ENCODE results near the gene GLMP.

DNA sequence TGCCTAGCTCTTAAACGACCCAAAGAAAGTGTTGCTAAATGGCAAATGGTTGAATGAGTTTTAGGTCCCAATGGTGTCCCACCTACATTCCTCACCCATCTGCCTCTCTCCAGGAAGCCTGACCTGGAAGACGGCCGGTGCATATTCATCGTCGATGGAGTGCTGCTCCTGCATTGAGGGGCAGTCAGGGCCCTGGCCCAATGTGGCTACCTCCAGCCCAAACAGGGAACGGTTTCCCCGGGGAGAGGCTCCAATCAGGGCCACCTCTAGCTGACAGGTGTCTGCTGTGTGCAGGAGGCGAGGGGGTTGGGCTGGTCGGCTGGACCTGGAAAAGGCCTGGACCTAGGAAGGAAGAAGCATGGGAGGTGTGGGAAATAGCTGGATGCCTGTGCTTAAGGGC is 1.6 kb downstream of the GLMP start:
- no peak for TF ChIP-seq POLR2A (IDR thresholded peaks at IDR 0.05; ENCODE audit: low read length)
- TF ChIP-seq GATA1 (IDR thresholded peaks at IDR 0.05; ENCODE audit: low read depth, low read length) = no peak
